AG10803 (cell line): ENCODE results near the gene MED15.

Experiments
- DNase-seq: peaks from one replicate; pipeline ENCODE4 v3.0.0; 2010; ENCODE audit warnings: low read depth
- H3K4me3 ChIP-seq: 2 replicates; pipeline ENCODE4 v1.5.1; 2011; ENCODE audit warnings: mild to moderate bottlenecking, low read length, control low read depth
- TF ChIP-seq, protein P1 (sequence below): conservative IDR thresholded peaks from 2 replicates; pipeline ENCODE4 v1.5.1; 2011; ENCODE audit warnings: mild to moderate bottlenecking, low read length, control low read depth, inconsistent platforms

MED15 gene

GRCh38 chr22:20630873-20631617 lies 123.6 kb downstream of the MED15 start:
- TF ChIP-seq, protein P1, sequence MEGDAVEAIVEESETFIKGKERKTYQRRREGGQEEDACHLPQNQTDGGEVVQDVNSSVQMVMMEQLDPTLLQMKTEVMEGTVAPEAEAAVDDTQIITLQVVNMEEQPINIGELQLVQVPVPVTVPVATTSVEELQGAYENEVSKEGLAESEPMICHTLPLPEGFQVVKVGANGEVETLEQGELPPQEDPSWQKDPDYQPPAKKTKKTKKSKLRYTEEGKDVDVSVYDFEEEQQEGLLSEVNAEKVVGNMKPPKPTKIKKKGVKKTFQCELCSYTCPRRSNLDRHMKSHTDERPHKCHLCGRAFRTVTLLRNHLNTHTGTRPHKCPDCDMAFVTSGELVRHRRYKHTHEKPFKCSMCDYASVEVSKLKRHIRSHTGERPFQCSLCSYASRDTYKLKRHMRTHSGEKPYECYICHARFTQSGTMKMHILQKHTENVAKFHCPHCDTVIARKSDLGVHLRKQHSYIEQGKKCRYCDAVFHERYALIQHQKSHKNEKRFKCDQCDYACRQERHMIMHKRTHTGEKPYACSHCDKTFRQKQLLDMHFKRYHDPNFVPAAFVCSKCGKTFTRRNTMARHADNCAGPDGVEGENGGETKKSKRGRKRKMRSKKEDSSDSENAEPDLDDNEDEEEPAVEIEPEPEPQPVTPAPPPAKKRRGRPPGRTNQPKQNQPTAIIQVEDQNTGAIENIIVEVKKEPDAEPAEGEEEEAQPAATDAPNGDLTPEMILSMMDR, result no peak
- no peak for DNase-seq
- H3K4me3 ChIP-seq, result no peak overlapping the region

- TF ChIP-seq, protein P1, result no peak
- DNase-seq, result no peak
- H3K4me3 ChIP-seq, result no peak overlapping the region
Observed at GRCh38 chr22:20632082-20632481, 124.7 kb downstream of the MED15 start.

GRCh38 chr22:20632518-20632917 lies 125.1 kb downstream of the MED15 start:
- no peak for DNase-seq
- H3K4me3 ChIP-seq, result no peak overlapping the region
- TF ChIP-seq, protein P1, result no peak

DNA sequence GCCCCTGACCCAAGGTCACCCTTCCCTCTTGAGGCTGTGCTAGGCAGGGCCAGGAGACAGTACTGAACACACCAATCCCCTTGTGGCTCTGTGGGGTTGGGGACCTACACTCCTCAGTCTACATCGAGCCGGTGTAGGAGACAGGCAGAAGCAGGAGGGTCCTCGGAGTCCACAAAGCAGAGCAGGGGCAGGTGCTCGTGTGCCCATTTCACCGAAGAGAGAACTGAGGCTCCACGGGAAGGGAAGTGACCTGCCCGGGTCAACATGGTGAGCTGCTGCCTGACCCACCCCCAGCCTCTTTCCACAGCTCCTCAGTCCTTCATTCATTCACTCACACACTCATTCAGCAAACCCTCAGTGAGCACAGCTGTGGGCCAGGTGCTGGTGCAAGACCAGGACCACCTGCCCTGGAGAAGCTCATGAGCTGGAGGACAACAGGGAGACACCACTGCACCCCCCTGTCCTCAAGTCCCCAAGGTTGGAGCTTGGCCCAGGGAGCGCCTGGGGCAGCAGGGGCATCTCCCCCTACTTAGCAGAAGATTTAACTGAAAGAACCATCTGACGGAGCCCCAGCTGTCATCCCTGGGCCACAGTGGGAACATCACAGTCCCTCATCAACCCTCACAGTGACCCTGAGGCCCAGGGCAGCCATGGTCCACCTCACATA lies 127.3 kb downstream of the MED15 start:
- DNase-seq, result no peak
- no peak overlapping the region for H3K4me3 ChIP-seq
- TF ChIP-seq, protein P1, result no peak

DNA sequence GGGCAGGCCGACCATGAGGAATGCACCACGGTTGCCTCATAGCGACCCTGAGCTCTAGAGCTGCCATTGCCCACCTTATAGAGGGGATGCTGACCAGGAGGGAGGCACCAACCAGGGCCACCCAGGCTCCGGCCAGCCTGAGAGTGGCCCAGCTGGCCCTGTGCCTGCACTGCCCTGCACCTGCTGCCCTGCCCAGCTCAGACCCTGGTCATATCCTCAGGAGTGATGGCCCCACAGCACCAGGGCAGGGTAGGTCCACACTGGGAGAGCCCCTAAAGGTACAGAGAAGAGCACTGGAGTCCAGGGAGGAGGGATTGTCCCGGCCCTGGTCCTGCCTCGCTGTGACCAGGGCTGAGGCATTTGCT lies 127.8 kb downstream of the MED15 start:
- TF ChIP-seq, protein P1, result no peak

GRCh38 chr22:20636075-20636812 lies 128.8 kb downstream of the MED15 start:
- DNase-seq, result no peak
- H3K4me3 ChIP-seq, result no peak overlapping the region
- TF ChIP-seq, protein P1, result no peak

More for the DNA sequence above, 127.8 kb downstream of the MED15 start:
- H3K4me3 ChIP-seq, result no peak overlapping the region
- no peak for DNase-seq
